Measurements from ENCODE around the gene ABCC5.

The ABCC5 gene

DNA sequence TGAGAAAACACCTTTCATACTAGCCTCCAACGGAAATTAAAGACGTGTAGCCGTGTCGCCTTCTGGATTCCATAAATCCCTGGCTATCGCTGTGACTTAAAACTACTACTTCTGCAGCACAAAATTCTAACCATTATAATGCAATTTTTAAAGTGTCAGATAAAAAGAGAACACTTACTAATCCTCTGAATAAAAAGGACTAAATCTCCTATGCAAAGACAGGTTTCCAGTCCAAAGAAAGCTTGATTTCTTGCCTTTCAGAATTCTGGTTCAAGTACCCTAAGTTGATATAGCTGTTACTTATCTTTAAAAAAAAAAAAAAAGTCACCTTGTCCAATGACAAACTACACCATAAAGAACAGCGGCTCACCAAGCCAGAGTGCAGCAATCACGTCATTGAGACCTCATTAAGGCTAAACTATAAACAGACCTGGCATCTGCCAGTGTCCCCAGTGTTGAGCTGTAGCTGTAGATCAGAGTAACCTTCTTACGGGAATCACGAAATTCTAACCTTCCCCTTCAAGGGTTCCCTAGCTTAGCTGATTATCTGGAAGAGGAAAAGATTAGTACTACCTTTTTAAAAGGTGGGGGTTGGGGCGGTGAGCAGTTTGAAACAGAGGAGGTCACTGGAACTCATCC is 2.2 kb downstream of the ABCC5 start (continued):
- TF ChIP-seq PRDM6 (tag by site-specific recombination; IDR thresholded peaks at IDR 0.05) (peak; percentile 72), ZIC2 (tag by site-specific recombination; IDR thresholded peaks at IDR 0.05) (no peak), ZNF214 (tag by site-specific recombination; IDR thresholded peaks at IDR 0.05; ENCODE audit: borderline replicate concordance) (no peak), ZNF596 (tag by site-specific recombination; IDR thresholded peaks at IDR 0.05) (no peak), TRIM28 (IDR thresholded peaks at IDR 0.05; ENCODE audit: borderline replicate concordance, low read length) (peak; percentile 73), ZNF555 (tag by site-specific recombination; conservative IDR thresholded peaks at IDR 0.05) (no peak), INSM2 (tag by site-specific recombination; IDR thresholded peaks at IDR 0.05) (no peak), REPIN1 (tag by site-specific recombination; IDR thresholded peaks at IDR 0.05; ENCODE audit: low read depth) (no peak), BCL11A (tag by site-specific recombination; IDR thresholded peaks at IDR 0.05; ENCODE audit: low read depth) (no peak), ZNF37A (tag by site-specific recombination; IDR thresholded peaks at IDR 0.05) (no peak), ZSCAN23 (tag by site-specific recombination; IDR thresholded peaks at IDR 0.05) (no peak), ZNF175 (tag by site-specific recombination; IDR thresholded peaks at IDR 0.05) (no peak), ZNF707 (tag by site-specific recombination; IDR thresholded peaks at IDR 0.05) (no peak), KLF16 (tag by site-specific recombination; IDR thresholded peaks at IDR 0.05) (no peak), ZNF548 (tag by site-specific recombination; IDR thresholded peaks at IDR 0.05) (no peak), ZNF184 (tag by site-specific recombination; IDR thresholded peaks at IDR 0.05) (no peak), PBX3 (CRISPR knock-in tag; IDR thresholded peaks at IDR 0.05) (no peak), MYNN (tag by site-specific recombination; IDR thresholded peaks at IDR 0.05; ENCODE audit: borderline replicate concordance) (no peak), ZNF114 (tag by site-specific recombination; IDR thresholded peaks at IDR 0.05) (no peak), SP3 (tag by site-specific recombination; IDR thresholded peaks at IDR 0.05) (no peak), ZNF341 (tag by site-specific recombination; IDR thresholded peaks at IDR 0.05; ENCODE audit: low read depth) (0 out of 2 replicates have a peak, but pooled peaks have one; percentile 26), SCRT2 (tag by site-specific recombination; IDR thresholded peaks at IDR 0.05) (no peak), ZNF600 (tag by site-specific recombination; IDR thresholded peaks at IDR 0.05) (no peak), ZNF785 (tag by site-specific recombination; IDR thresholded peaks at IDR 0.05) (no peak)
- TF ChIP-seq, protein P1, sequence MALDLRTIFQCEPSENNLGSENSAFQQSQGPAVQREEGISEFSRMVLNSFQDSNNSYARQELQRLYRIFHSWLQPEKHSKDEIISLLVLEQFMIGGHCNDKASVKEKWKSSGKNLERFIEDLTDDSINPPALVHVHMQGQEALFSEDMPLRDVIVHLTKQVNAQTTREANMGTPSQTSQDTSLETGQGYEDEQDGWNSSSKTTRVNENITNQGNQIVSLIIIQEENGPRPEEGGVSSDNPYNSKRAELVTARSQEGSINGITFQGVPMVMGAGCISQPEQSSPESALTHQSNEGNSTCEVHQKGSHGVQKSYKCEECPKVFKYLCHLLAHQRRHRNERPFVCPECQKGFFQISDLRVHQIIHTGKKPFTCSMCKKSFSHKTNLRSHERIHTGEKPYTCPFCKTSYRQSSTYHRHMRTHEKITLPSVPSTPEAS (tag by site-specific recombination; IDR thresholded peaks at IDR 0.05): no peak
- TF ChIP-seq, protein P2, sequence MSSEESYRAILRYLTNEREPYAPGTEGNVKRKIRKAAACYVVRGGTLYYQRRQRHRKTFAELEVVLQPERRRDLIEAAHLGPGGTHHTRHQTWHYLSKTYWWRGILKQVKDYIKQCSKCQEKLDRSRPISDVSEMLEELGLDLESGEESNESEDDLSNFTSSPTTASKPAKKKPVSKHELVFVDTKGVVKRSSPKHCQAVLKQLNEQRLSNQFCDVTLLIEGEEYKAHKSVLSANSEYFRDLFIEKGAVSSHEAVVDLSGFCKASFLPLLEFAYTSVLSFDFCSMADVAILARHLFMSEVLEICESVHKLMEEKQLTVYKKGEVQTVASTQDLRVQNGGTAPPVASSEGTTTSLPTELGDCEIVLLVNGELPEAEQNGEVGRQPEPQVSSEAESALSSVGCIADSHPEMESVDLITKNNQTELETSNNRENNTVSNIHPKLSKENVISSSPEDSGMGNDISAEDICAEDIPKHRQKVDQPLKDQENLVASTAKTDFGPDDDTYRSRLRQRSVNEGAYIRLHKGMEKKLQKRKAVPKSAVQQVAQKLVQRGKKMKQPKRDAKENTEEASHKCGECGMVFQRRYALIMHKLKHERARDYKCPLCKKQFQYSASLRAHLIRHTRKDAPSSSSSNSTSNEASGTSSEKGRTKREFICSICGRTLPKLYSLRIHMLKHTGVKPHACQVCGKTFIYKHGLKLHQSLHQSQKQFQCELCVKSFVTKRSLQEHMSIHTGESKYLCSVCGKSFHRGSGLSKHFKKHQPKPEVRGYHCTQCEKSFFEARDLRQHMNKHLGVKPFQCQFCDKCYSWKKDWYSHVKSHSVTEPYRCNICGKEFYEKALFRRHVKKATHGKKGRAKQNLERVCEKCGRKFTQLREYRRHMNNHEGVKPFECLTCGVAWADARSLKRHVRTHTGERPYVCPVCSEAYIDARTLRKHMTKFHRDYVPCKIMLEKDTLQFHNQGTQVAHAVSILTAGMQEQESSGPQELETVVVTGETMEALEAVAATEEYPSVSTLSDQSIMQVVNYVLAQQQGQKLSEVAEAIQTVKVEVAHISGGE (tag by site-specific recombination; conservative IDR thresholded peaks at IDR 0.05; ENCODE audit: low read depth): no peak
- TF ChIP-seq, protein P3, sequence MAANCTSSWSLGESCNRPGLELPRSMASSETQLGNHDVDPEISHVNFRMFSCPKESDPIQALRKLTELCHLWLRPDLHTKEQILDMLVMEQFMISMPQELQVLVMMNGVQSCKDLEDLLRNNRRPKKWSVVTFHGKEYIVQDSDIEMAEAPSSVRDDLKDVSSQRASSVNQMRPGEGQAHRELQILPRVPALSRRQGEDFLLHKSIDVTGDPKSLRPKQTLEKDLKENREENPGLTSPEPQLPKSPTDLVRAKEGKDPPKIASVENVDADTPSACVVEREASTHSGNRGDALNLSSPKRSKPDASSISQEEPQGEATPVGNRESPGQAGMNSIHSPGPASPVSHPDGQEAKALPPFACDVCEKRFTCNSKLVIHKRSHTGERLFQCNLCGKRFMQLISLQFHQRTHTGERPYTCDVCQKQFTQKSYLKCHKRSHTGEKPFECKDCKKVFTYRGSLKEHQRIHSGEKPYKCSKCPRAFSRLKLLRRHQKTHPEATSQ (tag by site-specific recombination; IDR thresholded peaks at IDR 0.05): no peak
- TF ChIP-seq, protein P4, sequence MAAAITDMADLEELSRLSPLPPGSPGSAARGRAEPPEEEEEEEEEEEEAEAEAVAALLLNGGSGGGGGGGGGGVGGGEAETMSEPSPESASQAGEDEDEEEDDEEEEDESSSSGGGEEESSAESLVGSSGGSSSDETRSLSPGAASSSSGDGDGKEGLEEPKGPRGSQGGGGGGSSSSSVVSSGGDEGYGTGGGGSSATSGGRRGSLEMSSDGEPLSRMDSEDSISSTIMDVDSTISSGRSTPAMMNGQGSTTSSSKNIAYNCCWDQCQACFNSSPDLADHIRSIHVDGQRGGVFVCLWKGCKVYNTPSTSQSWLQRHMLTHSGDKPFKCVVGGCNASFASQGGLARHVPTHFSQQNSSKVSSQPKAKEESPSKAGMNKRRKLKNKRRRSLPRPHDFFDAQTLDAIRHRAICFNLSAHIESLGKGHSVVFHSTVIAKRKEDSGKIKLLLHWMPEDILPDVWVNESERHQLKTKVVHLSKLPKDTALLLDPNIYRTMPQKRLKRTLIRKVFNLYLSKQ (tag by site-specific recombination; IDR thresholded peaks at IDR 0.05; ENCODE audit: borderline replicate concordance): no peak
